HG02840 (cell line): ENCODE results near the gene INPP5A.

ENCODE experiments used
- ATAC-seq: cut with Tn5 transposase; IDR thresholded peaks from one replicate; pipeline ENCODE4 v1.9.1; 2021; ENCODE audit warnings: mild to moderate bottlenecking, moderate library complexity, moderate number of reproducible peaks; ENCODE audit not compliant: unreplicated experiment, low FRiP score

Gene INPP5A

GRCh38 chr10:132624061-132624846, 86.7 kb downstream of the INPP5A start:
- ATAC-seq: no peak

GRCh38 chr10:132624847-132625471, 87.4 kb downstream of the INPP5A start:
- ATAC-seq: no peak

GRCh38 chr10:132626019-132626760, 88.6 kb downstream of the INPP5A start:
- ATAC-seq: no peak

GRCh38 chr10:132626761-132627665, 89.4 kb downstream of the INPP5A start:
- ATAC-seq: no peak

GRCh38 chr10:132627666-132628531, 90.3 kb downstream of the INPP5A start:
- no peak for ATAC-seq

- ATAC-seq: no peak
These were observed 91.6 kb downstream of the INPP5A start for GRCh38 chr10:132628966-132629900.

GRCh38 chr10:132630156-132630555, 92.6 kb downstream of the INPP5A start:
- ATAC-seq: no peak

- no peak for ATAC-seq
These were observed 93.2 kb downstream of the INPP5A start for GRCh38 chr10:132630666-132631337.

- ATAC-seq: no peak
These were observed 93.8 kb downstream of the INPP5A start for GRCh38 chr10:132631338-132631735.

GRCh38 chr10:132632091-132632561, 94.5 kb downstream of the INPP5A start:
- no peak for ATAC-seq

GRCh38 chr10:132632851-132633684, 95.5 kb downstream of the INPP5A start:
- ATAC-seq: no peak

GRCh38 chr10:132634241-132634946, 96.8 kb downstream of the INPP5A start:
- ATAC-seq: no peak

- no peak for ATAC-seq
These were observed 97.3 kb downstream of the INPP5A start for GRCh38 chr10:132634947-132635271.

GRCh38 chr10:132636358-132636757, 98.8 kb downstream of the INPP5A start:
- no peak for ATAC-seq

GRCh38 chr10:132637477-132638129, 100.0 kb downstream of the INPP5A start:
- no peak for ATAC-seq

- ATAC-seq: no peak
These were observed 100.5 kb downstream of the INPP5A start for GRCh38 chr10:132638130-132638515.
